SH-SY5Y (cell line): Measurements from ENCODE around the gene TLE6.

Experiments
- GATA2 ChIP-seq: IDR thresholded peaks from 2 replicates; pipeline ENCODE4 v1.6.1; 2011; ENCODE audit warnings: mild to moderate bottlenecking, low read depth, low read length
- GATA3 ChIP-seq: IDR thresholded peaks from 2 replicates; pipeline ENCODE4 v1.6.1; 2011; ENCODE audit warnings: low read depth, mild to moderate bottlenecking, low read length, moderate library complexity

The TLE6 gene

GRCh38 chr19:3041327-3041726 is 64.0 kb downstream of the TLE6 start:
- TF ChIP-seq GATA3 (no peak), GATA2 (no peak)

- no peak for TF ChIP-seq GATA2
- no peak for TF ChIP-seq GATA3
These were observed 64.6 kb downstream of the TLE6 start for GRCh38 chr19:3041761-3042620.

- TF ChIP-seq GATA2: no peak
These were observed 65.4 kb downstream of the TLE6 start for GRCh38 chr19:3042621-3043267.
